PC-9 (cell line): ENCODE measurements around the gene UNC5B. TPM values are rescaled to one million over a fixed set of nuclear protein-coding genes. Genes with fewer than 3 reads are reported as not detected.

Experiments used
- BruUV-seq: library from RNA; stranded (reverse); fragments of 400-500 nt; replicated peaks from 2 replicates; lab custom pipeline; 2021; lab: Mats Ljungman, UMichigan
- CTCF ChIA-PET: fragments of 300-600 bp; sonication (Branson Sonifier 250); formaldehyde crosslinking; loops from one replicate; lab custom pipeline; 2022; ENCODE audit warnings: antibody characterized with exemption; lab: Charles Lee
- POLR2A ChIA-PET: fragments of 300-600 bp; sonication (Branson Sonifier 250); formaldehyde crosslinking; loops from one replicate; lab custom pipeline; 2022; ENCODE audit warnings: antibody characterized with exemption; ENCODE audit not compliant: unreplicated experiment; lab: Charles Lee
- DNase-seq, 2 experiments: peaks; one replicate each; pipeline versions ENCODE4 v3.0.0 to v3.0.0-alpha.2; 2015 to 2022; ENCODE audit warnings: mixed read lengths in 1 of 2
- H2AFZ ChIP-seq: fragments of 200-600 bp; sonication (generic); 2 replicates; pipeline ENCODE4 v1.8.1; 2017; ENCODE audit warnings: antibody characterized with exemption
- H3F3A ChIP-seq: fragments of 200-600 bp; sonication (generic); 2 replicates; pipeline ENCODE4 v1.8.1; 2017; ENCODE audit warnings: antibody characterized with exemption, mild to moderate bottlenecking, low read depth; ENCODE audit not compliant: insufficient read depth
- H3K27ac ChIP-seq: fragments of 200-600 bp; sonication (generic); 2 replicates; pipeline ENCODE4 v1.6.1; 2016; ENCODE audit warnings: mixed run types
- H3K27me3 ChIP-seq: fragments of 200-600 bp; sonication (generic); 2 replicates; pipeline ENCODE4 v1.6.1; 2016; ENCODE audit warnings: low read depth, mixed run types; ENCODE audit not compliant: insufficient read depth
- H3K36me3 ChIP-seq: fragments of 200-600 bp; sonication (generic); 2 replicates; pipeline ENCODE4 v1.6.1; 2016; ENCODE audit warnings: low read depth, mixed run types
- H3K4me1 ChIP-seq: fragments of 200-600 bp; sonication (generic); replicated peaks from 2 replicates; pipeline ENCODE4 v1.6.1; 2016; ENCODE audit warnings: mixed run types; ENCODE audit not compliant: insufficient read depth
- H3K4me2 ChIP-seq: fragments of 200-600 bp; sonication (generic); 2 replicates; pipeline ENCODE4 v1.6.1; 2017; ENCODE audit warnings: mixed run types
- H3K4me3 ChIP-seq: fragments of 200-600 bp; sonication (generic); 2 replicates; pipeline ENCODE4 v1.6.1; 2016; ENCODE audit warnings: mixed run types
- H3K79me2 ChIP-seq: fragments of 200-600 bp; sonication (generic); 2 replicates; pipeline ENCODE4 v1.6.1; 2017; ENCODE audit warnings: low read depth, mixed run types
- H3K9me2 ChIP-seq: fragments of 200-600 bp; sonication (generic); 2 replicates; pipeline ENCODE4 v1.8.1; 2017; ENCODE audit warnings: mild to moderate bottlenecking; ENCODE audit not compliant: insufficient read depth
- H3K9me3 ChIP-seq: fragments of 200-600 bp; sonication (generic); 2 replicates; pipeline ENCODE4 v1.8.1; 2016; ENCODE audit warnings: low read depth; ENCODE audit not compliant: insufficient read depth
- H4K20me1 ChIP-seq: fragments of 200-600 bp; sonication (generic); 2 replicates; pipeline ENCODE4 v1.8.1; 2017; ENCODE audit not compliant: insufficient read depth
- CTCF ChIP-seq: fragments of 200-600 bp; sonication (generic); conservative IDR thresholded peaks from 2 replicates; pipeline ENCODE4 v1.6.1; 2017; ENCODE audit warnings: mixed run types, antibody characterized with exemption, mild to moderate bottlenecking, moderate library complexity
- EZH2 ChIP-seq: fragments of 200-600 bp; sonication (generic); IDR thresholded peaks from 2 replicates; pipeline ENCODE4 v1.8.0; 2017; ENCODE audit warnings: antibody characterized with exemption, low read depth
- intact Hi-C: fragments of 100-400 bp; cut with micrococcal nuclease; formaldehyde crosslinking; loops from one replicate; pipeline ENCODE4 v1.10.0; 2022; ENCODE audit not compliant: unreplicated experiment
- total RNA-seq: library from RNA; stranded (reverse); gene quantifications from 2 replicates; pipeline ENCODE4 v1.2.3, GENCODE V29; 2021

Gene UNC5B
- total RNA-seq, 1 experiment from 2014 or later: 1.7 TPM

GRCh38 chr10:71234004-71234894, 21.9 kb downstream of the UNC5B start:
- no peak overlapping the region for H3K27ac ChIP-seq
- H3F3A ChIP-seq: no peaks in the 10 kb centered on the region
- POLR2A ChIA-PET: no interaction called here
- no peaks in the 10 kb centered on the region for H3K36me3 ChIP-seq
- TF ChIP-seq CTCF: no peak
- no peak for TF ChIP-seq EZH2
- no peak overlapping the region for H2AFZ ChIP-seq
- no TSS peak for BruUV-seq
- H3K4me1 ChIP-seq: no peaks in the 10 kb centered on the region
- H3K4me2 ChIP-seq: no peak overlapping the region
- no peak for DNase-seq
- H4K20me1 ChIP-seq: no peaks in the 10 kb centered on the region
- H3K27me3 ChIP-seq: no peaks in the 10 kb centered on the region
- CTCF ChIA-PET: no interaction called here
- no peaks in the 10 kb centered on the region for H3K9me3 ChIP-seq
- intact Hi-C loops: no loop called here
- H3K4me3 ChIP-seq: no peak overlapping the region
- no peaks in the 10 kb centered on the region for H3K79me2 ChIP-seq
- no peaks in the 10 kb centered on the region for H3K9me2 ChIP-seq

GRCh38 chr10:71234970-71235685, 22.8 kb downstream of the UNC5B start:
- H3K4me3 ChIP-seq: no peak overlapping the region
- DNase-seq: no peak
- no peaks in the 10 kb centered on the region for H3K4me1 ChIP-seq
- no TSS peak for BruUV-seq
- no peak overlapping the region for H2AFZ ChIP-seq
- no peaks in the 10 kb centered on the region for H4K20me1 ChIP-seq
- no peak overlapping the region for H3K27ac ChIP-seq
- no peaks in the 10 kb centered on the region for H3F3A ChIP-seq
- no peaks in the 10 kb centered on the region for H3K9me2 ChIP-seq
- H3K9me3 ChIP-seq: no peaks in the 10 kb centered on the region
- POLR2A ChIA-PET: no interaction called here
- no peaks in the 10 kb centered on the region for H3K36me3 ChIP-seq
- CTCF ChIA-PET: no interaction called here
- intact Hi-C loops: no loop called here
- no peaks in the 10 kb centered on the region for H3K79me2 ChIP-seq
- no peaks in the 10 kb centered on the region for H3K27me3 ChIP-seq
- TF ChIP-seq EZH2 (no peak), CTCF (no peak)
- no peak overlapping the region for H3K4me2 ChIP-seq

GRCh38 chr10:71235808-71236207, 23.4 kb downstream of the UNC5B start:
- no peaks in the 10 kb centered on the region for H3K9me3 ChIP-seq
- no peak for DNase-seq
- ChIA-PET POLR2A (no interaction called here), CTCF (no interaction called here)
- TF ChIP-seq EZH2 (no peak), CTCF (no peak)
- H3K4me2 ChIP-seq: no peak overlapping the region
- H3K79me2 ChIP-seq: no peaks in the 10 kb centered on the region
- H3K27ac ChIP-seq: no peak overlapping the region
- no peaks in the 10 kb centered on the region for H3K9me2 ChIP-seq
- no peak overlapping the region for H3K4me3 ChIP-seq
- no peaks in the 10 kb centered on the region for H3K27me3 ChIP-seq
- H3K36me3 ChIP-seq: no peaks in the 10 kb centered on the region
- H3K4me1 ChIP-seq: no peaks in the 10 kb centered on the region
- no TSS peak for BruUV-seq
- no peak overlapping the region for H2AFZ ChIP-seq
- H3F3A ChIP-seq: no peaks in the 10 kb centered on the region
- no peaks in the 10 kb centered on the region for H4K20me1 ChIP-seq
- intact Hi-C loops: no loop called here
